ENCODE measurements around the gene DKC1.
A peak's percentile ranks its signal among the peaks of the same experiment; 100 is the strongest.

DKC1 gene

GRCh38 chrX:154762537-154763296, at the start of gene DKC1:
DKC1 (plus strand) TSS chrX:154762864; CDS start chrX:154762966, 102 bp downstream.
- FAIRE-seq: peak; percentile 93
- peak; percentile 79 for DNase-seq (ENCODE audit: insufficient read length, low spot score)

- FAIRE-seq: no peak
- peak; percentile 23 for DNase-seq (ENCODE audit: insufficient read length, low spot score)
Observed at GRCh38 chrX:154714925-154715324, 47.7 kb upstream of the DKC1 start.

GRCh38 chrX:154715825-154716224, 46.8 kb upstream of the DKC1 start:
- DNase-seq (ENCODE audit: insufficient read length, low spot score) (no peak), FAIRE-seq (no peak)

- FAIRE-seq (no peak), DNase-seq (ENCODE audit: insufficient read length, low spot score) (peak; percentile 42)
Observed at GRCh38 chrX:154717824-154718223, 44.8 kb upstream of the DKC1 start.

GRCh38 chrX:154718616-154719015, 44.0 kb upstream of the DKC1 start:
- no peak for DNase-seq (ENCODE audit: insufficient read length, low spot score)

GRCh38 chrX:154719132-154719675, 43.5 kb upstream of the DKC1 start:
- no peak for FAIRE-seq
- no peak for DNase-seq (ENCODE audit: insufficient read length, low spot score)

More at GRCh38 chrX:154718616-154719015, 44.0 kb upstream of the DKC1 start:
- no peak for FAIRE-seq

- FAIRE-seq (no peak), DNase-seq (ENCODE audit: insufficient read length, low spot score) (no peak)
Observed at GRCh38 chrX:154720067-154720466, 42.6 kb upstream of the DKC1 start.

GRCh38 chrX:154721155-154721554, 41.5 kb upstream of the DKC1 start:
- no peak for FAIRE-seq
- no peak for DNase-seq (ENCODE audit: insufficient read length, low spot score)

- DNase-seq (ENCODE audit: insufficient read length, low spot score): no peak
- no peak for FAIRE-seq
Observed at GRCh38 chrX:154724993-154725756, 37.5 kb upstream of the DKC1 start.

GRCh38 chrX:154727418-154727817, 35.2 kb upstream of the DKC1 start:
- no peak for DNase-seq (ENCODE audit: insufficient read length, low spot score)
- FAIRE-seq: no peak

GRCh38 chrX:154727871-154728270, 34.8 kb upstream of the DKC1 start:
- DNase-seq (ENCODE audit: insufficient read length, low spot score): no peak
- FAIRE-seq: no peak

GRCh38 chrX:154728431-154729190, 34.1 kb upstream of the DKC1 start:
- DNase-seq (ENCODE audit: insufficient read length, low spot score) (no peak), FAIRE-seq (no peak)

GRCh38 chrX:154729439-154729838, 33.2 kb upstream of the DKC1 start:
- DNase-seq (ENCODE audit: insufficient read length, low spot score) (no peak), FAIRE-seq (no peak)

- DNase-seq (ENCODE audit: insufficient read length, low spot score) (no peak), FAIRE-seq (no peak)
Observed at GRCh38 chrX:154730253-154730891, 32.3 kb upstream of the DKC1 start.

GRCh38 chrX:154731184-154731583, 31.5 kb upstream of the DKC1 start:
- no peak for DNase-seq (ENCODE audit: insufficient read length, low spot score)
- no peak for FAIRE-seq

GRCh38 chrX:154731881-154732280, 30.8 kb upstream of the DKC1 start:
- FAIRE-seq: no peak
- no peak for DNase-seq (ENCODE audit: insufficient read length, low spot score)

- no peak for FAIRE-seq
Observed at GRCh38 chrX:154732421-154733065, 30.1 kb upstream of the DKC1 start.

GRCh38 chrX:154733066-154733425, 29.6 kb upstream of the DKC1 start:
- DNase-seq (ENCODE audit: insufficient read length, low spot score) (no peak), FAIRE-seq (no peak)

More at GRCh38 chrX:154732421-154733065, 30.1 kb upstream of the DKC1 start:
- no peak for DNase-seq (ENCODE audit: insufficient read length, low spot score)

- DNase-seq (ENCODE audit: insufficient read length, low spot score) (no peak), FAIRE-seq (no peak)
Observed at GRCh38 chrX:154734061-154734781, 28.4 kb upstream of the DKC1 start.

All from HTR-8/SVneo (cell line).